Left cardiac atrium (tissue), 4 donors: ENCODE data around the gene MARK1. TPM values are rescaled to one million over a fixed set of nuclear protein-coding genes. Genes with fewer than 3 reads are reported as not detected.
"Not testable (repeated sequence)": the region's sequence is repeated elsewhere in the genome, so short reads cannot be mapped to it uniquely, and the experiment has no call there.

ENCODE experiments used
- ATAC-seq, 2 donors: fragments of 200-7000 bp; cut with Tn5 transposase; one replicate each; pipeline ENCODE4 v1.9.1; 2020; ENCODE audit warnings: mild to moderate bottlenecking in 2 of 2, moderate library complexity in 2 of 2
- DNase-seq: peaks from one replicate; pipeline ENCODE4 v3.0.0-alpha.2; 2020
- intact Hi-C, 2 donors: fragments of 100-400 bp; cut with DNase I; formaldehyde crosslinking; loops; one replicate each; pipeline versions ENCODE4 v1.14.1 to v1.15.1; 2022 to 2023
- total RNA-seq, 2 donors: library from RNA; stranded (reverse); fragmentation: NEBNext Ultra II Directional; extraction: Animal tissue kit (Norgen Biotek cat#: 25700); gene quantifications; one replicate each; pipeline ENCODE4 v1.2.1, GENCODE V29; 2021
- donor health status: DM: no; HTN: yes; CAD: no.
- donor health status: DM: no; HTN: yes; CAD: no; lungs with severe emphysema.
- donor health status: DM: yes; HTN: yes; CAD: no.
- donor health status: Dilated cardiomyopathy.

MARK1 gene
- total RNA-seq, 2 donors from 2014 or later: 16.7 to 17.7 TPM

- DNase-seq (no peak), ATAC-seq (no peak)
- intact Hi-C loops: loop anchor here (2.0 to 5.0 kb wide), 2 partner anchors 95 to 96 kb away; no protein-coding TSS in a partner anchor
These were observed 153.4 kb downstream of the MARK1 start for GRCh38 chr1:220681220-220681880.

DNA sequence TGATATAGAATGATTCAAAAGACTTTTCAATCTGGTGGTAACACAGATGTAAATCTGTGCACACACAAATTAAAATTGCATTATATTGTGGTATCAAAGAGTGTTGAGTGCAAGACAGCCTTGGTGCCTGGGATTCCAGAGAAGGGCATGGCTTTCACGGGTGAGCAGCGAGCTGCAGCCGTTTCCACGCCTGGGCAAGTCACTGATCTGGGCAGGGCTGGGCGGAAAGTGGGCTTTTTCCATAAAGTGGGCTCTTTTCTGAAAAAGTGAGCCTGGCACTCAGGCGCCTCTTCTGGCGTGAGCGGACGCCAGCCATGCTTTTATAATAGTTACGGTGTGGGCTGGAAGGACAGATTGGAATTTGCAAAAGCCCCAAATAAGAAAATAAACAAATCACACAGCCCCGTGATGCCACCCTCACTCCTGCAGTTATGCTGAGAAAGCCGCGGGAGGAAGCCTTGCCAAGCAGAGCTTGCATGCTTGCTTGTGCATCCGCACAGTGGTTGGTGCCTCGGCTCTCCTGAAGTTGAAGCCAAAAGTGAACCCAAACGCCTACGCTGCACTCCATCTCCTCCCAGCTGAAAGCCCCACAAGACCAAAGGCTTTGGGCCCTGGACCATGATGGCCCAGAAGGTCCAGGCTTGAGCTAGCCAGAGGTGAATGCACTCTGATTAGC, 155.1 kb downstream of the MARK1 start:
- intact Hi-C loops: loop anchor here in 1 of 2 donors (5.0 kb wide), 1 partner anchor 94 kb away; no protein-coding TSS in a partner anchor
- ATAC-seq: no peak

DNA sequence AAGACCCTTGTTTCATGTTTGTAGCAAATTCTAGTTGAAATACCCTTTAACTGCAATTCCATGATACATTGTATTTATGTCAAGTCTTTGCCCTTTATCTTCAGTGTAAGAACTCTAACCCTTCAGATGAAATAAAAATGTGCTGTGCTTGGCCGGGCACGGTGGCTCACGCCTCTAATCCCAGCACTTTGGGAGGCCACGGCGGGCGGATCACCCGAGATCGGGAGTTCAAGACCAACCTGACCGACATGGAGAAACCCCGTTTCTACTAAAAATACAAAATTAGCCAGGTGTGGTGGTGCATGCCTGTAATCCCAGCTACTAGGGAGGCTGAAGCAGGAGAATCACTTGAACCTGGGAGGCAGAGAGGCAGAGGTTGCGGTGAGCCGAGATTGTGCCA, 155.8 kb downstream of the MARK1 start:
- intact Hi-C loops: loop anchor here in 1 of 2 donors (5.0 kb wide), 1 partner anchor 94 kb away; no protein-coding TSS in a partner anchor

More for the DNA sequence above, 155.1 kb downstream of the MARK1 start:
- DNase-seq: no peak

DNA sequence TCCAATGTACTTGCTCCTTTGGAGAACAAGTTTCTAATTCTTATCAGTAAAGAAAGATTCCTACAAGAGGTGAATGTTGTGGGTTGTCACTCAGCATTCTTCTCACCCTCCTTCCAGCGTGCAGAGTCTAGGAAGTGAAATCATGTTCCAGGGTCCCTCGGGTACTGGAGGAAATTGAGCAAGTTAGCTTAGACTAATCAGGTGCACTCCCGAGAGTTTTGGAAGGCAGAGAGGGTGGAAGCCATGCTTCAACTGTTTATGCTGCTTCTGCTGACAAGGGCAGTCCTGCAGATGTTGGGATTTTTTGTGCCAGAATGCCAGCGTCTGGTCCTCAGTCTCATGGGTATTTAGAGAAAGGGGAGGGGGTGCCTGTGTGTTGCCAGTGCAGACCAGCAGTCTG, 157.0 kb downstream of the MARK1 start:
- ATAC-seq: no peak
- intact Hi-C loops: loop anchor here in 1 of 2 donors (5.0 kb wide), 1 partner anchor 92 kb away; no protein-coding TSS in a partner anchor
- DNase-seq: no peak

More for the DNA sequence above, 155.8 kb downstream of the MARK1 start:
- not testable (repeated sequence) for DNase-seq, ATAC-seq

- intact Hi-C loops: no loop called here
- ATAC-seq (no peak), DNase-seq (no peak)
These were observed 157.9 kb downstream of the MARK1 start for GRCh38 chr1:220685879-220686278.

DNA sequence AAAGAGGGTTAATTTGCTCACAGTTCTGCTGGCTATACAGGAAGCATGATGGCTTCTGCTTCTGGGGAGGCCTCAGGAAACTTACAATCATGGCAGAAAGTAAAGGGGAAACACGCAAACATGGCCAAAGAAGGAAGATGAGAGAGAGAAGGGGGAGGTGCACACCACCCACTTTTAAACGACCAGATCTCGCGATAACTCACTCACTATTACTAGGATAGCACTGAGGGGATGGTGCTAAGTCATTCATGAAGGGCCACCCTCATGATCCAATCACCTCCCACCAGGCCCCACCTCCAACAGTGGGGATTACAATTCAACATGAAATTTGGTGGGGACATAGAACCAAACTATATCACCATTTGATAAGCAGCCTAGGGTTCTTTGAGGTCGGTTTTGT, 159.9 kb downstream of the MARK1 start:
- DNase-seq: no peak
- intact Hi-C loops: no loop called here
- ATAC-seq: no peak

DNA sequence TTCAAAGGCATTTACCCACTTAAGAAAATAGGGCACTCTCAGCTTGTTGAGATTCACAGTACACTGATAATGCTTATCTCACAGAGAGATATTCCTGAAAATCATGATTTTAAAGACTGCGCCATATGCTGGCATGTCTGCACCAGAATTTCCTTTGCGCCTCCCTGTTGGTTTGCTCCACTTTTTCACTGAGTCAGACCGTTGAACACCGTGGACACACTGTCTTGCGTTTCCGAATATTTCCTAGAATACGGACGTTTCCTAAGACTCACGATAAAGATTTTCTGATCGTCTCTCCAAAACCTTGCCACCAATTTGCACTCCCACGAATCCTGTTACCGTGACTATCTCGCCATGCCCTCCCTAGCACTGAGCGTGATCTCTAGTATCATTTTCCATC, 161.7 kb downstream of the MARK1 start:
- intact Hi-C loops: loop anchor here (2.0 to 5.0 kb wide), 2 partner anchors 43 kb away; no protein-coding TSS in a partner anchor

GRCh38 chr1:220690140-220691052, 162.5 kb downstream of the MARK1 start, which contains the start of gene C1orf115:
C1orf115 (plus strand) TSS chr1:220690363; CDS start chr1:220690403, 40 bp downstream.
- intact Hi-C loops: loop anchor here (2.0 to 5.0 kb wide), 2 partner anchors 42 kb away; no protein-coding TSS in a partner anchor
- peak; percentile 97 to 98 for ATAC-seq
- peak; percentile 77 for DNase-seq

More for the DNA sequence above, 161.7 kb downstream of the MARK1 start:
- DNase-seq (no peak), ATAC-seq (no peak)

- DNase-seq (no peak), ATAC-seq (no peak)
- intact Hi-C loops: loop anchor here (2.0 to 5.0 kb wide), 2 partner anchors 41 to 42 kb away; no protein-coding TSS in a partner anchor
These were observed 163.2 kb downstream of the MARK1 start for GRCh38 chr1:220691053-220691684.

- intact Hi-C loops: loop anchor here in 1 of 2 donors (5.0 kb wide), 1 partner anchor 40 kb away; no protein-coding TSS in a partner anchor
- DNase-seq (no peak), ATAC-seq (no peak)
These were observed 164.7 kb downstream of the MARK1 start for GRCh38 chr1:220692436-220693228.

DNA sequence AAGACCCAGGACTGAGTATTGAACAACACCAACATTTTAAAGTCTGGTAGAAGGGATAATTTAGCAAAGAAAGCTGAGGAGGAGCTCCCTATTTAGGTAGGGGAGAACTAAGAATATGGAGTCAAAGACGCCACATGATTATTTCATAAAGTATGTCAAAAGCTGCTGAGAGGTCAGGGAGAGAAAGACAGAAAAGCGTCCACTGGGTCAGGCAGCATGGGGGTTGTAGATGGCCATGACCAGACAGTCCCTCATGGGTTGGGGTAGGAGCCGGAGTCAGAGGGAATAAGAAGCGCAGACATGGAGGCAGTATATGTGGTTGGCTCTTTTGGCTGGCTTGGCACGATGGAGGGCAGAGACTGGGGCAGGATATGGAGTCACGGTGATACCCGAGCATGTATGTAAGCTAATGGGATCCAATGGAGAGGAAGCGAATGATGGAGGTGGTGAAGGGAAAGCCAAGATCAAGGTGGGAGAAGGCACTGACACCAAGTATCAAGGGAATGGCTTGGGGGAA, 167.0 kb downstream of the MARK1 start:
- no peak for ATAC-seq
- no peak for DNase-seq
- intact Hi-C loops: loop anchor here in 1 of 2 donors (5.0 kb wide), 1 partner anchor 37 kb away; no protein-coding TSS in a partner anchor

DNA sequence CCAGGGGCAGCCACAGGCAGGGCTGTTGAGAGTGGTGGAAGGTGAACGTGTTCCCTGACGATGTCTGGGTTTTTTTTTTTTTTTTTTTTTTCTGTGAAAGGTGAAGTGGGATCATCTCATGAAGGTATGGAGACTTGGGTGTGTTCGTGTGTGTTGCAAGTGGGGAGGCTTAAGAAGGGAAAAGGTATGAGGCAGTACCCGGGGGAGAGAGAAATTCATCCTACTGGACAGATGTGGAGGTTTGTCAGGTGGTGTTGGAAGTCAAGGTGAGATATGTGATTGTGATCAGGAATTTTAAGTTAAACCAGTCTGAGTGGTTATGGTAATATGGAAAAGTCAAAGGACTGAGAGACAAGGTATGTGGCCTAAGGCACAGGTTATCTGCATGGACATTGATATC, 167.5 kb downstream of the MARK1 start:
- DNase-seq (no peak), ATAC-seq (no peak)
- intact Hi-C loops: no loop called here

DNA sequence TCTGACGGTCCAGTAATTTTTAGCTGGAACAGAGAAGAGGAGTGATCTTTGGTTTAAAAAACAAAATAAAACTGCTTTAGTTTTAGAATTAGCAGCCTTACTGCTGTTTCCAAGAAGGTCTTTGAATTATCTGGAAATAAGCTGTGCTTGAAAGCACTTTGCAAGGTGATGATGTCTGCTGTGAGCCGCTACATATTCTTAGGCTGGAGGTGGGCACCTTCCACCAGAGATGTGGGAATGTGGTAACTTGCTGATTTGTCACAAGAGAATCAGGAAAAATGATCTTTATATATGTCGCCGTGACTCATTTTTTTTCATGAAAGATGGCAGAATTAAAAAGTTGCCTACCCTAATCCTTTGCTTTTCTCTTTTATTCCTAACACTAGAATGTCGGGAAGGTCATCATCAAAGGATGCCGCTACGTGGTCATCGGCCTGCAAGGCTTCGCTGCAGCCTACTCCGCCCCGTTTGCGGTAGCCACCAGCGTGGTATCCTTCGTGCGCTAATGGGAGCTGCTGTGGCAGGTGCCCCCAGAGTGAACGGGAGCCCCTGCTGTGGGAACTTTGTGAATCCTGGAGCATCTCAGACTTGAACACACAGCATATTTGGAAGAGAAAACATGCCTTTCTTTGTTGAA, 168.4 kb downstream of the MARK1 start:
- intact Hi-C loops: no loop called here
- no peak for ATAC-seq
- DNase-seq: no peak

GRCh38 chr1:220696863-220697231, 168.9 kb downstream of the MARK1 start:
- ATAC-seq: peak; percentile 7 to 59

GRCh38 chr1:220697326-220697725, 169.4 kb downstream of the MARK1 start:
- ATAC-seq: no peak

More at GRCh38 chr1:220696863-220697231, 168.9 kb downstream of the MARK1 start:
- intact Hi-C loops: no loop called here
- no peak for DNase-seq

DNA sequence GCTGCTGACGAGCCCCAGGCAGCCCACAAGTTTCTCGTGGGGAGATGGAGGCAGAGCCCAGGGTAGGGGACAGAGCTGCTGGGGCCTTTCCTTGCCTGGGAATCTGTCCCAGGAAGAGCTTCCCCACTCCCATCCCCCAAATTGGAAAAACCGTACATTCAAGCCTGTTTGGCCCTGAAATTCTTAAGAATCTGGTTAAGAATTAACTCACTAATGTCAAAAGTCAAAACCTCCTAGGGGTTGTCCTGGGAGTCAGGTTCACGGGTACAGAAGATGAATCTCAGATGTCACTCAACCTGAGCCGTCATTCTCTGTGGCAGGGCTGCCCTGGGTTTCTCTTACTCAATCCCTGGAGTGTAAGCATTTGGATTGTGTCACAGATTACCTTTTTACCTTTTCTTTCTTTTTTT, 170.7 kb downstream of the MARK1 start:
- DNase-seq (no peak), ATAC-seq (no peak)
- intact Hi-C loops: no loop called here

More at GRCh38 chr1:220697326-220697725, 169.4 kb downstream of the MARK1 start:
- intact Hi-C loops: no loop called here
- no peak for DNase-seq

- no peak for DNase-seq
- intact Hi-C loops: no loop called here
- no peak for ATAC-seq
These were observed 171.1 kb downstream of the MARK1 start for GRCh38 chr1:220699044-220699443.
